Testis (tissue), 2 donors: Measurements from ENCODE around the gene MYH11.

ENCODE experiments used
- POLR2A ChIP-seq: fragments of 450-650 bp; IDR thresholded peaks from one replicate; pipeline ENCODE4 v1.6.1; 2017; ENCODE audit warnings: antibody characterized with exemption, mild to moderate bottlenecking, moderate library complexity
- TF ChIP-seq, protein P1 (sequence below), 3 experiments: fragments of 450-650 bp in 2 of 3; fragments of 200-600 bp in 1 of 3; sonication (generic) in 1 of 3; IDR thresholded peaks; one replicate each; pipeline ENCODE4 v1.5.1; 2016 to 2019; ENCODE audit warnings: antibody characterized with exemption in 3 of 3, mild to moderate bottlenecking in 2 of 3, moderate library complexity in 1 of 3

- TF ChIP-seq, protein P1, sequence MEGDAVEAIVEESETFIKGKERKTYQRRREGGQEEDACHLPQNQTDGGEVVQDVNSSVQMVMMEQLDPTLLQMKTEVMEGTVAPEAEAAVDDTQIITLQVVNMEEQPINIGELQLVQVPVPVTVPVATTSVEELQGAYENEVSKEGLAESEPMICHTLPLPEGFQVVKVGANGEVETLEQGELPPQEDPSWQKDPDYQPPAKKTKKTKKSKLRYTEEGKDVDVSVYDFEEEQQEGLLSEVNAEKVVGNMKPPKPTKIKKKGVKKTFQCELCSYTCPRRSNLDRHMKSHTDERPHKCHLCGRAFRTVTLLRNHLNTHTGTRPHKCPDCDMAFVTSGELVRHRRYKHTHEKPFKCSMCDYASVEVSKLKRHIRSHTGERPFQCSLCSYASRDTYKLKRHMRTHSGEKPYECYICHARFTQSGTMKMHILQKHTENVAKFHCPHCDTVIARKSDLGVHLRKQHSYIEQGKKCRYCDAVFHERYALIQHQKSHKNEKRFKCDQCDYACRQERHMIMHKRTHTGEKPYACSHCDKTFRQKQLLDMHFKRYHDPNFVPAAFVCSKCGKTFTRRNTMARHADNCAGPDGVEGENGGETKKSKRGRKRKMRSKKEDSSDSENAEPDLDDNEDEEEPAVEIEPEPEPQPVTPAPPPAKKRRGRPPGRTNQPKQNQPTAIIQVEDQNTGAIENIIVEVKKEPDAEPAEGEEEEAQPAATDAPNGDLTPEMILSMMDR (IDR thresholded peaks at IDR 0.05), result no peak
- no peak for TF ChIP-seq POLR2A
These were observed 167.5 kb downstream of the MYH11 start for GRCh38 chr16:15689290-15689689.
